HG02840 (cell line): ENCODE measurements around the gene TSHZ2.
"Not testable (repeated sequence)": the region's sequence is repeated elsewhere in the genome, so short reads cannot be mapped to it uniquely, and the experiment has no call there.

ENCODE experiments used
- ATAC-seq: cut with Tn5 transposase; IDR thresholded peaks from one replicate; pipeline ENCODE4 v1.9.1; 2021; ENCODE audit warnings: mild to moderate bottlenecking, moderate library complexity, moderate number of reproducible peaks; ENCODE audit not compliant: unreplicated experiment, low FRiP score

TSHZ2 gene

GRCh38 chr20:53413186-53413631 lies 441.1 kb downstream of the TSHZ2 start:
- ATAC-seq: peak; percentile 88

GRCh38 chr20:53413845-53414244 lies 441.7 kb downstream of the TSHZ2 start:
- ATAC-seq: not testable (repeated sequence)

GRCh38 chr20:53419693-53420460 lies 447.7 kb downstream of the TSHZ2 start:
- ATAC-seq: no peak

GRCh38 chr20:53421343-53421742 lies 449.2 kb downstream of the TSHZ2 start:
- ATAC-seq: no peak

- ATAC-seq: no peak
Measured at GRCh38 chr20:53422039-53422438, 449.9 kb downstream of the TSHZ2 start.

- no peak for ATAC-seq
Measured at GRCh38 chr20:53423587-53424146, 451.5 kb downstream of the TSHZ2 start.

- no peak for ATAC-seq
Measured at GRCh38 chr20:53425481-53425880, 453.3 kb downstream of the TSHZ2 start.

GRCh38 chr20:53425941-53426340 lies 453.8 kb downstream of the TSHZ2 start:
- ATAC-seq: no peak

GRCh38 chr20:53426766-53427312 lies 454.7 kb downstream of the TSHZ2 start:
- no peak for ATAC-seq

GRCh38 chr20:53427951-53428350 lies 455.8 kb downstream of the TSHZ2 start:
- ATAC-seq: no peak

GRCh38 chr20:53428588-53428987 lies 456.4 kb downstream of the TSHZ2 start:
- ATAC-seq: no peak

GRCh38 chr20:53428996-53429395 lies 456.8 kb downstream of the TSHZ2 start:
- no peak for ATAC-seq

GRCh38 chr20:53434662-53435061 lies 462.5 kb downstream of the TSHZ2 start:
- ATAC-seq: no peak

GRCh38 chr20:53436927-53437326 lies 464.8 kb downstream of the TSHZ2 start:
- ATAC-seq: not testable (repeated sequence)

- ATAC-seq: no peak
Measured at GRCh38 chr20:53438368-53438767, 466.2 kb downstream of the TSHZ2 start.

- no peak for ATAC-seq
Measured at GRCh38 chr20:53439046-53439445, 466.9 kb downstream of the TSHZ2 start.

GRCh38 chr20:53439616-53440015 lies 467.5 kb downstream of the TSHZ2 start:
- no peak for ATAC-seq

- ATAC-seq: no peak
Measured at GRCh38 chr20:53444401-53445149, 472.4 kb downstream of the TSHZ2 start.

- ATAC-seq: no peak
Measured at GRCh38 chr20:53445321-53445731, 473.2 kb downstream of the TSHZ2 start.

GRCh38 chr20:53445932-53446331 lies 473.8 kb downstream of the TSHZ2 start:
- ATAC-seq: no peak

GRCh38 chr20:53447316-53447715 lies 475.2 kb downstream of the TSHZ2 start:
- no peak for ATAC-seq
